NCI-H82 (cell line): ENCODE results near the gene PRPF19.
A peak's percentile ranks its signal among the peaks of the same experiment; 100 is the strongest.
"Not testable (repeated sequence)": the region's sequence is repeated elsewhere in the genome, so short reads cannot be mapped to it uniquely, and the experiment has no call there.

Experiments used
- DNase-seq: peaks from one replicate; lab custom pipeline; 2025; lab: John Stamatoyannopoulos, UW

PRPF19 gene

GRCh38 chr11:60923326-60923725 lies 16.9 kb upstream of the PRPF19 start:
- peak; percentile 4 for DNase-seq

GRCh38 chr11:60922906-60923305 lies 16.5 kb upstream of the PRPF19 start:
- DNase-seq: no peak

- DNase-seq: no peak
Observed at GRCh38 chr11:60921777-60922335, 15.5 kb upstream of the PRPF19 start.

GRCh38 chr11:60921259-60921658 lies 14.9 kb upstream of the PRPF19 start:
- DNase-seq: no peak

- DNase-seq: no peak
Observed at GRCh38 chr11:60919956-60920355, 13.6 kb upstream of the PRPF19 start.

- DNase-seq: no peak
Observed at GRCh38 chr11:60919320-60919719, 12.9 kb upstream of the PRPF19 start.

- DNase-seq: no peak
Observed at GRCh38 chr11:60918939-60919265, 12.5 kb upstream of the PRPF19 start.

- DNase-seq: peak; percentile 26
Observed at GRCh38 chr11:60918251-60918938, 12.0 kb upstream of the PRPF19 start.

- DNase-seq: no peak
Observed at GRCh38 chr11:60917267-60917666, 10.9 kb upstream of the PRPF19 start.

GRCh38 chr11:60916669-60917206 lies 10.4 kb upstream of the PRPF19 start:
- DNase-seq: peak; percentile 7

- peak; percentile 27 for DNase-seq
Observed at GRCh38 chr11:60915248-60915914, 9.0 kb upstream of the PRPF19 start.

GRCh38 chr11:60914633-60915247 lies 8.4 kb upstream of the PRPF19 start:
- peak; percentile 67 for DNase-seq

GRCh38 chr11:60913793-60914632 lies 7.6 kb upstream of the PRPF19 start, which contains the start of gene TMEM109:
Gene TMEM109 (plus strand): TSS chr11:60914158. CDS start chr11:60919694, 5,536 bp downstream.
- DNase-seq: peak; percentile 93

- no peak for DNase-seq
Observed at GRCh38 chr11:60912851-60913528, 6.6 kb upstream of the PRPF19 start.

- no peak for DNase-seq
Observed at GRCh38 chr11:60912223-60912850, 6.0 kb upstream of the PRPF19 start.

- no peak for DNase-seq
Observed at GRCh38 chr11:60910711-60911380, 4.5 kb upstream of the PRPF19 start.

- DNase-seq: no peak
Observed at GRCh38 chr11:60910281-60910687, 3.9 kb upstream of the PRPF19 start.

- not testable (repeated sequence) for DNase-seq
Observed at GRCh38 chr11:60909680-60910280, 3.4 kb upstream of the PRPF19 start.

- no peak for DNase-seq
Observed at GRCh38 chr11:60908803-60909202, 2.4 kb upstream of the PRPF19 start.
